Measurements from ENCODE around the gene SIRT2.

SIRT2 gene

GRCh38 chr19:38850436-38850975 lies 48.9 kb downstream of the SIRT2 start:
- H3K4me3 ChIP-seq (ENCODE audit: low read length, poor library complexity, severe bottlenecking) = peak overlapping the region; percentile 93
- peak overlapping the region; percentile 87 for H3K9ac ChIP-seq (ENCODE audit: low read depth, low read length, poor library complexity, severe bottlenecking)
- H3K4me2 ChIP-seq (ENCODE audit: low read depth, low read length, poor library complexity, severe bottlenecking) = peak overlapping the region; percentile 99
- peaks cover 53% of the 10 kb centered on the region for H3K79me2 ChIP-seq (ENCODE audit: insufficient read depth, low read length)
- H3F3A ChIP-seq (ENCODE audit: low read depth) = no peaks in the 10 kb centered on the region
- 0 out of 2 replicates have a peak overlapping the region, but pooled peaks have one; percentile 31 for H2AFZ ChIP-seq (ENCODE audit: low read length)
- TF ChIP-seq CTCF (conservative IDR thresholded peaks at IDR 0.05; ENCODE audit: low read length) = peak; percentile 27; the same call in 1 of the 2 replicates
- TF ChIP-seq EZH2phosphoT487 (IDR thresholded peaks at IDR 0.05; ENCODE audit: borderline replicate concordance) = no peak
- peaks cover 40% of the 10 kb centered on the region for H3K4me1 ChIP-seq (ENCODE audit: insufficient read depth, low read length, poor library complexity, severe bottlenecking)
- peaks cover 36% of the 10 kb centered on the region for H4K20me1 ChIP-seq (ENCODE audit: insufficient read depth, low read length, poor library complexity, severe bottlenecking)
- peaks cover 28% of the 10 kb centered on the region; the same call in 1 of the 2 replicates for H3K36me3 ChIP-seq (ENCODE audit: insufficient read depth, low read length)
- no peaks in the 10 kb centered on the region for H3K9me3 ChIP-seq (ENCODE audit: insufficient read depth, low read depth, low read length)
- H3K9me2 ChIP-seq (replicated peaks; ENCODE audit: low read depth, low read length) = no peaks in the 10 kb centered on the region
- peaks cover 4% of the 10 kb centered on the region for H3K27me3 ChIP-seq (ENCODE audit: insufficient read depth, low read length, poor library complexity, severe bottlenecking)

GRCh38 chr19:38849860-38850435 lies 49.5 kb downstream of the SIRT2 start, which contains the start of gene HNRNPL:
Gene HNRNPL (minus strand): TSS chr19:38849986. CDS start chr19:38849966, 20 bp downstream.
- Histone ChIP-seq H4K20me1 (ENCODE audit: insufficient read depth, low read length, poor library complexity, severe bottlenecking) (peaks cover 42% of the 10 kb centered on the region), H3K9me3 (ENCODE audit: insufficient read depth, low read depth, low read length) (no peaks in the 10 kb centered on the region), H3K4me1 (ENCODE audit: insufficient read depth, low read length, poor library complexity, severe bottlenecking) (peaks cover 44% of the 10 kb centered on the region), H3K4me2 (ENCODE audit: low read depth, low read length, poor library complexity, severe bottlenecking) (peak within 1 kb of the TSS; percentile 99), H3K4me3 (ENCODE audit: low read length, poor library complexity, severe bottlenecking) (peak within 1 kb of the TSS; percentile 95), H2AFZ (ENCODE audit: low read length) (0 out of 2 replicates have a peak within 1 kb of the TSS, but pooled peaks have one; percentile 31), H3K79me2 (ENCODE audit: insufficient read depth, low read length) (peaks cover 58% of the 10 kb centered on the region), H3K9ac (ENCODE audit: low read depth, low read length, poor library complexity, severe bottlenecking) (peak within 1 kb of the TSS; percentile 92), H3K36me3 (ENCODE audit: insufficient read depth, low read length) (peaks cover 33% of the 10 kb centered on the region; the same call in 1 of the 2 replicates), H3K27me3 (ENCODE audit: insufficient read depth, low read length, poor library complexity, severe bottlenecking) (peaks cover 4% of the 10 kb centered on the region), H3K9me2 (replicated peaks; ENCODE audit: low read depth, low read length) (no peaks in the 10 kb centered on the region), H3F3A (ENCODE audit: low read depth) (no peaks in the 10 kb centered on the region)
- TF ChIP-seq EZH2phosphoT487 (IDR thresholded peaks at IDR 0.05; ENCODE audit: borderline replicate concordance) (no peak), CTCF (conservative IDR thresholded peaks at IDR 0.05; ENCODE audit: low read length) (peak; percentile 28; the same call in 1 of the 2 replicates)

- H2AFZ ChIP-seq (ENCODE audit: low read length) = no peak overlapping the region
- H3K4me2 ChIP-seq (ENCODE audit: low read depth, low read length, poor library complexity, severe bottlenecking) = peak overlapping the region; percentile 82
- TF ChIP-seq CTCF (conservative IDR thresholded peaks at IDR 0.05; ENCODE audit: low read length) (no peak), EZH2phosphoT487 (IDR thresholded peaks at IDR 0.05; ENCODE audit: borderline replicate concordance) (no peak)
- peaks cover 4% of the 10 kb centered on the region for H3K27me3 ChIP-seq (ENCODE audit: insufficient read depth, low read length, poor library complexity, severe bottlenecking)
- peaks cover 49% of the 10 kb centered on the region for H3K4me1 ChIP-seq (ENCODE audit: insufficient read depth, low read length, poor library complexity, severe bottlenecking)
- peaks cover 65% of the 10 kb centered on the region for H3K79me2 ChIP-seq (ENCODE audit: insufficient read depth, low read length)
- peak overlapping the region; percentile 95 for H3K4me3 ChIP-seq (ENCODE audit: low read length, poor library complexity, severe bottlenecking)
- peaks cover 40% of the 10 kb centered on the region; the same call in 1 of the 2 replicates for H3K36me3 ChIP-seq (ENCODE audit: insufficient read depth, low read length)
- no peaks in the 10 kb centered on the region for H3F3A ChIP-seq (ENCODE audit: low read depth)
- H3K9me3 ChIP-seq (ENCODE audit: insufficient read depth, low read depth, low read length) = no peaks in the 10 kb centered on the region
- H3K9me2 ChIP-seq (replicated peaks; ENCODE audit: low read depth, low read length) = no peaks in the 10 kb centered on the region
- H4K20me1 ChIP-seq (ENCODE audit: insufficient read depth, low read length, poor library complexity, severe bottlenecking) = peaks cover 48% of the 10 kb centered on the region
- peak overlapping the region; percentile 92 for H3K9ac ChIP-seq (ENCODE audit: low read depth, low read length, poor library complexity, severe bottlenecking)
Observed at GRCh38 chr19:38849147-38849859, 50.1 kb downstream of the SIRT2 start.

All from Loucy (cell line).